Activated T-cell treated with anti-CD3 and anti-CD28 coated beads, Interleukin-2, amount 50 U/mL, for 72 hours (primary cell): ENCODE results near the gene GPSM1. TPM values are rescaled to one million over a fixed set of nuclear protein-coding genes. Genes with fewer than 3 reads are reported as not detected.
A peak's percentile ranks its signal among the peaks of the same experiment; 100 is the strongest.

ENCODE experiments used
- ATAC-seq, 2 donors: fragments of 150-1000 bp; cut with Tn5 transposase; replicated peaks in 1 of 2; 2 replicates each; pipeline ENCODE4 v1.10.0; 2021; ENCODE audit warnings: moderate library complexity in 2 of 2, mild to moderate bottlenecking in 1 of 2
- DNase-seq, 2 donors: peaks; one replicate each; pipeline ENCODE4 v3.0.0; 2021 to 2022; ENCODE audit warnings: mixed read lengths in 1 of 2
- H3K27ac Mint-ChIP-seq: one replicate; pipeline ENCODE4 v1.8.0; 2022; ENCODE audit warnings: mild to moderate bottlenecking, moderate library complexity, mixed read lengths
- H3K27me3 Mint-ChIP-seq: one replicate; pipeline ENCODE4 v1.8.0; 2022; ENCODE audit warnings: low read depth, mixed read lengths
- H3K36me3 Mint-ChIP-seq, 2 donors: one replicate each; pipeline ENCODE4 v1.8.0; 2022; ENCODE audit warnings: mixed read lengths in 2 of 2, mild to moderate bottlenecking in 1 of 2; ENCODE audit not compliant: insufficient read depth in 2 of 2
- H3K4me1 Mint-ChIP-seq: one replicate; pipeline ENCODE4 v1.8.0; 2022; ENCODE audit warnings: low read depth, mixed read lengths
- H3K4me3 Mint-ChIP-seq, 2 donors: one replicate each; pipeline ENCODE4 v1.8.0; 2022; ENCODE audit warnings: mild to moderate bottlenecking in 2 of 2, mixed read lengths in 2 of 2, moderate library complexity in 2 of 2
- H3K9me3 Mint-ChIP-seq, 2 donors: one replicate each; pipeline ENCODE4 v1.8.0; 2022; ENCODE audit warnings: mixed read lengths in 2 of 2
- total RNA-seq, 2 donors: library from RNA; stranded (reverse); gene quantifications; one replicate each; pipeline ENCODE4 v1.2.3, GENCODE V29; 2022

Gene GPSM1, protein sequence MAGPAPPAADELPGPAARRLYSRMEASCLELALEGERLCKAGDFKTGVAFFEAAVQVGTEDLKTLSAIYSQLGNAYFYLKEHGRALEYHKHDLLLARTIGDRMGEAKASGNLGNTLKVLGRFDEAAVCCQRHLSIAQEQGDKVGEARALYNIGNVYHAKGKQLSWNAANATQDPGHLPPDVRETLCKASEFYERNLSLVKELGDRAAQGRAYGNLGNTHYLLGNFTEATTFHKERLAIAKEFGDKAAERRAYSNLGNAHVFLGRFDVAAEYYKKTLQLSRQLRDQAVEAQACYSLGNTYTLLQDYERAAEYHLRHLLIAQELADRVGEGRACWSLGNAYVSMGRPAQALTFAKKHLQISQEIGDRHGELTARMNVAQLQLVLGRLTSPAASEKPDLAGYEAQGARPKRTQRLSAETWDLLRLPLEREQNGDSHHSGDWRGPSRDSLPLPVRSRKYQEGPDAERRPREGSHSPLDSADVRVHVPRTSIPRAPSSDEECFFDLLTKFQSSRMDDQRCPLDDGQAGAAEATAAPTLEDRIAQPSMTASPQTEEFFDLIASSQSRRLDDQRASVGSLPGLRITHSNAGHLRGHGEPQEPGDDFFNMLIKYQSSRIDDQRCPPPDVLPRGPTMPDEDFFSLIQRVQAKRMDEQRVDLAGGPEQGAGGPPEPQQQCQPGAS
- 10 to 100 TPM; 11.6 to 12.3 TPM for total RNA-seq

DNA sequence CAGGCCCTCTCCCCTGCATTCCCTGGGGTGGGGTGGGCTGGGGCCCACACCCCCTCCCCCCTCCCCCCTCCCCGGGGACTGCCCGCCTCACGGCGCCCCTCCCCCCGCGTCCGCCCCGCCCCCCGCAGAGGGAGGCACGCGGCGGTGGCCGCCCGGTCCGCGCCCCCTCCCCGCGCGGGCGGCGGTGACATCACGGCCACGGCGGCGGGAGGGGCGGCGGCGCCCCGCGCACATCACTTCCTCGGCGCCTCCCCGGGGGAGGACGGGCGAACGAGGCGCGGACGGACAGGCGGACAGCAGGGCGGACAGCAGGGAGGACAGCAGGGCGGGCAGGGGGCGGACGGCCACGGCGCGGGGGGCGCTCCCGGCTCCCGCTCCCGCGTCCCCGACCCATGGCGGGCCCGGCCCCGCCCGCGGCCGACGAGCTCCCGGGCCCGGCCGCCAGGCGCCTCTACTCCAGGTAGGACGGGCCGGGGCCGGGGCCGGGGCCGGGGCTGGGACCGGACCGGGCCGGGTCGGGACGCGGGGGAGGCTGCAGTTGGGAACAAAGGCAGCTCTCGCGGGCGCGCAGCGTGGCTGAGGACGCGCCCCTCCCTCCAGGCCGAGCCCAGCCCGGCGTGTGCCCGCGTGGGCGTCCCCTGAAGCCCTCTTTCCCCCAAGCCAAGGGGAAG is at the start of gene GPSM1:
GPSM1 (plus strand) TSS at position 236 of the 671 bp plus-strand sequence; CDS start at position 393, 157 bp downstream.
- Mint-ChIP-seq H3K27ac (peak within 1 kb of the TSS; percentile 57), H3K9me3 (no peaks in the 10 kb centered on the region), H3K27me3 (no peaks in the 10 kb centered on the region), H3K4me3 (peak within 1 kb of the TSS; percentile 74 to 76), H3K4me1 (peaks cover 11% of the 10 kb centered on the region), H3K36me3 (no peaks in the 10 kb centered on the region)
- DNase-seq, result peak; percentile 53 to 65
- ATAC-seq, result peak; percentile 71 to 77

DNA sequence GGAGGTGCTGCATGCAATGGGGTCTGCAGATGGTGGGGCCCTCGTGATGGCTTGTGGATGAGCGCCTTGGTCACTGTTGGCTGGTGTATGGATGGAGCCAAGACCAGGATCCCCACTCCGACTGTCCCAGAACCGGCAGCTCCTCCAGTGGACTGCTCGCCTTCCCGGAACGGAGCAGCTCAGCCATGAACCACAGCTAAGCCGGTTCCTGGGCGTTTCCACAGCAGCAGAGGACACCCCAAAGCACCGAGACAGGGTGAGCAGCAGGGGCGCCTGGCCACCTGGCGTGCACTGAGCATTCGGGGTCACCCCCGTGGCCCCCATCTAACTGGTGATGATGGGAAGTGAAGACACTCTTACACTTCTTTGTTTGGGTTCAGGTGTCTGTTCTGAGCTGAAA is 49.6 kb upstream of the GPSM1 start:
- H3K36me3 Mint-ChIP-seq, result no peaks in the 10 kb centered on the region
- no peak for DNase-seq
- no peaks in the 10 kb centered on the region for H3K4me1 Mint-ChIP-seq
- ATAC-seq, result no peak
- H3K27me3 Mint-ChIP-seq, result no peaks in the 10 kb centered on the region
- H3K27ac Mint-ChIP-seq, result no peak overlapping the region
- H3K4me3 Mint-ChIP-seq, result no peak overlapping the region
- H3K9me3 Mint-ChIP-seq, result no peaks in the 10 kb centered on the region

DNA sequence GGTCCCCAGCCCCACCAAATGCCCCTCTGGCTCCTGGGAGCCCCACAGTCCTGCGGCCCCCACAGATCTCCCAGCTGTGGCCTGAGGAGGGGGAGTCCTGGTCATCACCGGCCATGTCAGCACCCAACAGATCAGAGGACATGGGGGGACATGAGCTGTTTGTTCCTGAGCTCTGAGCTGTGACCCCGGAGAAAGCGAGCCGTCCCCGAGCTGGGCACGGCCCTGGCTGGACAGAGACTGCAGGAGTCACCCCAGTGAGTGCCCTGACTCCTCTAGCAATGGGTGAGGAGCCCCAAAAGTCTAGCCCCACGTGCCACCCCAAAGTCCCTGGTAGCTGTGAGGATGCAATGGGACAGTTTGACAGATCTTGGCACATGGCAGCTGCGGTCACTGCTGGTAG is 49.1 kb upstream of the GPSM1 start:
- DNase-seq (no peak), ATAC-seq (no peak)
- no peaks in the 10 kb centered on the region for H3K9me3 Mint-ChIP-seq
- H3K36me3 Mint-ChIP-seq, result no peaks in the 10 kb centered on the region
- no peak overlapping the region for H3K4me3 Mint-ChIP-seq
- no peak overlapping the region for H3K27ac Mint-ChIP-seq
- H3K4me1 Mint-ChIP-seq, result no peaks in the 10 kb centered on the region
- no peaks in the 10 kb centered on the region for H3K27me3 Mint-ChIP-seq

DNA sequence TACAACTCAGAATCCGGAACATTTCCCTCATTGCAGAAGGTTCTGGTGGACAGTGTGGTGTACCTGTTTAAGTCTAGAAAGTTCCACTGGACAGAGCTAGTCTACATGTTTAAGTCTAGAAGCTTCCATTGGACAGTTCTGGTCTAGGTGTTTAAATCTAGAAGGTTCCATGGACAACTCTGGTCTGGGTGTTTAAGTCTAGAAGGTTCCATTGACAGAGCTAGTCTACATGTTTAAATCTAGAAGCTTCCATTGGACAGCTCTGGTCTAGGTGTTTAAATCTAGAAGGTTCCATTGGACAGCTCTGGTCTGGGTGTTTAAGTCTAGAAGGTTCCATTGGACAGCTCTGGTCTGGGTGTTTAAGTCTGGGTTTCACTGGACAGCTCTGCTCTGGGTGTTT is 48.4 kb upstream of the GPSM1 start:
- Mint-ChIP-seq H3K27ac (no peak overlapping the region), H3K27me3 (no peaks in the 10 kb centered on the region), H3K4me1 (no peaks in the 10 kb centered on the region), H3K36me3 (no peaks in the 10 kb centered on the region), H3K9me3 (no peaks in the 10 kb centered on the region), H3K4me3 (no peak overlapping the region)
- ATAC-seq, result no peak
- DNase-seq, result no peak

DNA sequence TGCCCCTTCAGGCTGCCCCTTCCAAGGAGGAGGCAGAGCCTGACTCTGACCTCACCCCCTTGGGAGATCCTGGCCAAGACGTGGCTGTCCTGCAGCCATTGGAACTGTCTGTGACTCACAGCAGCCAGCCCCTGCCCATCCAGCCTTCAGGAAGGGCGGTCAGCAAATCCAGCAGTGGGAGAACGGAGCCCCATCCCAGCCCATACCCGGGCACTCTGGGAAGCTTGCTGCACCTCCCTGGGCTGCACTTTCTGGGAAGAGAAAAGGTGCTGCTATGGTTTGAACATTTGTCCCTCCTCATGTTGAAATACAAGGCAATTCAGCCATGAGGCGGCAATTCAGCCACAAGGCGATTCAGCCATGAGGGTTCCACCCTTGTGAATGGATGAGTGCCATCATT is 47.9 kb upstream of the GPSM1 start:
- Mint-ChIP-seq H3K27ac (no peak overlapping the region), H3K4me3 (no peak overlapping the region), H3K9me3 (no peaks in the 10 kb centered on the region), H3K4me1 (no peaks in the 10 kb centered on the region), H3K36me3 (no peaks in the 10 kb centered on the region), H3K27me3 (no peaks in the 10 kb centered on the region)
- ATAC-seq (no peak), DNase-seq (no peak)

DNA sequence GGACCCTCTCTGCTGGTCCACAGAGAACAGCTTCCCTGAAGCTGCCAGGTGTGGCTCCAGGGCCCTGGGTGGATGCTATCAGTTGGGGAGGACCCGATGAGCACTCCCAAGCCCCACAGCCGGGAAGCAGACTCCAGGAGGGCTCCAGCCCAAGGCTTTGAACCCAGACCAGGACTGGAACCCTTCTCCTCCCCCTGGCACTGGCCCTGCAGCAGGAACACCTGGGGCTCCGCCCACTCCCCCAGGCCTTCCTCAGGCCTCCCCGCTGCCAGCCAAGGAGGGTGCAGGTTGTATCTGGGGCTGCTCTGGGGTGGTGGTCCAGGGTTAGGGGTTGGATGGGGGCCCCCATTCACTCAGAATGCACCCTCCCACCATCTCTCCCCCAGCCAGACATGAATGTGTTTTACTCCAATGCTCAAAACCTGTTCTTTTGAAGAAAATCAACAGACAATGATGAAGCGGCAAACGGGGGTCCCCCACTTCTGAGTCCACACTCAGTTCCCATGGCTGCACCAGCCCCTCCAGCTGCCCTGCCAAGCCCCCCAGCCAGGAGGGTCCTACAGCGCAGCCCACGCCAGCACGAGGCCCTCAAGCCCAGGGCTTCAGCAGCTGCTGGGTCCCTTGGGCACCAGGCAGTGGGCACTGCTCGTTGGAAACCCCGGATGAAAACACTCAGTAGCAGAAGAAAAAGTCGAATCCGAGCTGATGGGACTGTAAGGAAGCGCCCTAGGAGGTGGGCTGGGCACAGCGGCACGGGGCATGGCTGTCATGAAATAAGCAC is 46.6 kb upstream of the GPSM1 start:
- DNase-seq, result no peak
- H3K27me3 Mint-ChIP-seq, result no peaks in the 10 kb centered on the region
- no peaks in the 10 kb centered on the region for H3K9me3 Mint-ChIP-seq
- H3K4me3 Mint-ChIP-seq, result no peak overlapping the region
- no peak overlapping the region for H3K27ac Mint-ChIP-seq
- H3K36me3 Mint-ChIP-seq, result no peaks in the 10 kb centered on the region
- no peaks in the 10 kb centered on the region for H3K4me1 Mint-ChIP-seq
- no peak for ATAC-seq

DNA sequence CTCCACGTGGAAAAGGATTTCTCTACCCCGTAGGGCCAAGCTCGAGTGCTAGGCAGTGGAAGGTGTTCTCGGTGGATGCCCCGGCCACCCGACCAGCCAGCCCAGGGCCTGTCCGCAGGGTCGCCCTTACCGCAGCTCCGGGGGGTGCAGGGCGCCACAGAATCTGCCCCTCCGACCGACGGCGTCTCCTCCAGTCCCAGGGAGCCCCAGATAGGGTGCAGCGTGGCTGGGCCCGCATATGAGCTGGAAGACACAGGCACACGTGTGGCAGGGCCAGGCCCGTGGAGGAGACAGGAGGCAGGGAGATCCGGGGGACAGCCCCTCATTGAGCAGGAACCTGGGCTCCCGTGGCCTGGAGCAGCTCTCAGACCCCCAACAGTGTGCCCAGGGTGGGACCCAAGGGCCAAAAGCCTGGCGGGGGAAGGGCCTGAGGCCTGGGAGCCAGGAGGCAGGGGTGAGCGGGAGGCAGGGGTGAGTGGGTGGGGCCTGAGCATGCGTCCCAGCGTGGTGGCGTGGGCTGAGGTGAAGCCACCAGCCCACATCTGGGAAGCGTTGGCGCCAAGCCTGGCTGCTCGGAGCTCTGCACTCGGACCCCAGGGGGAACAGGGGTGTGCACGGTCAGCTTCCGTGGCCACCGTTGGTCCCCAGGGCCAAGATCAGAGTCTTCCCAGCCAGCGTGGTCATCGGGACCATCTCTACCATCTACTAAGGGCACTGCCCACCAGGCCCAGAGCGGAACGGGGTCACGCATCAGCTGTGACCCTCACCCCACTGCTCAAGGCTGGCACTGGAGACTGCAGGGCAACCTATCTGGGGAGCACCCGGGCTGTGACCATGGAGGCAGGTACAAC is 45.7 kb upstream of the GPSM1 start:
- Mint-ChIP-seq H3K27ac (no peak overlapping the region), H3K27me3 (no peaks in the 10 kb centered on the region), H3K4me1 (no peaks in the 10 kb centered on the region), H3K4me3 (no peak overlapping the region), H3K9me3 (no peaks in the 10 kb centered on the region), H3K36me3 (no peaks in the 10 kb centered on the region)
- no peak for ATAC-seq
- no peak for DNase-seq

DNA sequence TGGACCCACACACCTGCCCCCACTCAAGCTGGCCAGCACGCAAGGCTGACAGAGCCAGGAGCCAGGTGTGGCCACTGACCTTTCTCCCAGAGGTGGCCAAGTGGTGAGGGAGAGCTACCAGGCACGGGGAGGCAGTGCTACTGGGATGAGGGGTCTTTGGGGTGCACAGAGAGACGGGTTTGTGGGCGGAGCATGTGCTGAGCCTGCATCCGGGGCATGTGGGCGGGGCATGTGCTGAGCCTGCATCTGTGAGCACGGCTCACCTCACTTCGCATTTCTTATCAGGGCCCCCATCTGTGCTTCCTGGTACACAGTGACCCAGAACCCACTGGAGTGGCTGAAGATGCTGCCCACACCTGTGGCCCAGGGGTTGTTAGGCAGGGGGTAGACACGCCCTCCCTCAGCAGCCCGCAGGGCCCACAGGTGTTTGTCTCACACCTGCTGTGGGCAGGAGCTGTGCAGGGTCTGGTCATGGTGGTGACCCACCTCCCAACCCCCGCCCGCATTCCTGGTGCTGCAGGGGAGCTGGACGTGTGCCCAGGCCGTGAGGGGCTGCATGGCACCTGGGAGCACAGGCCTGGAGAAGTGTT is 45.0 kb upstream of the GPSM1 start:
- H3K27ac Mint-ChIP-seq, result no peak overlapping the region
- ATAC-seq (no peak), DNase-seq (no peak)
- no peaks in the 10 kb centered on the region for H3K36me3 Mint-ChIP-seq
- no peaks in the 10 kb centered on the region for H3K27me3 Mint-ChIP-seq
- H3K4me3 Mint-ChIP-seq, result no peak overlapping the region
- H3K9me3 Mint-ChIP-seq, result no peaks in the 10 kb centered on the region
- H3K4me1 Mint-ChIP-seq, result no peaks in the 10 kb centered on the region

DNA sequence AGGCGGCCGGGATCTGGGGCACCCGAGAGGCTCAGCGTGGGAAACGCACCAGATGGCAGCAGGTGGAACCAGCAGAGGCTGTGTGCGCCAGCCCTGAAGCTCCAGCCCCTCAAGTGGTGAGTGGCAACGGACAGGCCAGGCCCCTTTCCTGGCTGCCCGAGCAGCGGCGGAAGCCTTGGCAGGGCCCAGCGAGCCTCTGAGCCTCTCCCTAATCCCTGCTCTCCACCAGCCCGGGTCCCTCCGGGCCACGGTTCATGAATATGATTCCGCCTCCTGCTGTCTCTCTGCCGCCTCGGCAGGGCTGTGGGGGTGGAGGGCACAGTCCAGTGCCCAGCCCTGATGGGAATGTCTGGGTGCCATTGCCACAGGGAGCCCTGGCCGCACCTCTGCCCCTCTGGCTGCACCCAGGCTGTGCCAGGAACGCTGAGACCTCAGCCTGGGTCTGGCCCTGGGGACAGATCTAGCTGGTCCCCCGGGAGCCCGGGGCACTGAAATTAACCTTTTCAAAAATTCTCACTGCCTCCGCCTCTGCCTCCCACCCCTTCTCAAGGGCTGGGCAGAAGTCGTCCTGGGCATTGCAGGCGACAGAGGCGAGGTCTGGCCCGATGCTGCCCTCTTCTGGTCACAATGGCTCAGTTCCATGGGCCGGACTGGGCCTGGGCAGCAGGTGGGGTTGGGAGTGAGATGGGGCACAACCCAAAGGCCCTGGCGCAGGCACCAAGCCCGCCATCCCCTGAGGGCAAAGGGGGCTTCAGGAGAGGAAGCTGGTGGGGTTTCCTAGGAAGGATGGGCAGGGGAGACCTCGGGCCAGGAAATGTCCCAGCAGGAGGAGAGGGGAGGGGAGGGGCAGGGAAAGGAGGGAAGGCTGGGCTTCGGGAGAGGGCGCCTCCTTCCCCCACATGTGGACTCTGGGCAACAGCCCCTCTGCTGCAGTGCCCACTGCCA is 43.8 kb upstream of the GPSM1 start:
- Mint-ChIP-seq H3K4me3 (peak overlapping the region in 1 of 2 donors; percentile 28), H3K9me3 (no peaks in the 10 kb centered on the region), H3K4me1 (no peaks in the 10 kb centered on the region), H3K36me3 (no peaks in the 10 kb centered on the region), H3K27me3 (no peaks in the 10 kb centered on the region), H3K27ac (no peak overlapping the region)
- peak; percentile 92 to 94 for ATAC-seq
- DNase-seq, result peak; percentile 77 to 80

DNA sequence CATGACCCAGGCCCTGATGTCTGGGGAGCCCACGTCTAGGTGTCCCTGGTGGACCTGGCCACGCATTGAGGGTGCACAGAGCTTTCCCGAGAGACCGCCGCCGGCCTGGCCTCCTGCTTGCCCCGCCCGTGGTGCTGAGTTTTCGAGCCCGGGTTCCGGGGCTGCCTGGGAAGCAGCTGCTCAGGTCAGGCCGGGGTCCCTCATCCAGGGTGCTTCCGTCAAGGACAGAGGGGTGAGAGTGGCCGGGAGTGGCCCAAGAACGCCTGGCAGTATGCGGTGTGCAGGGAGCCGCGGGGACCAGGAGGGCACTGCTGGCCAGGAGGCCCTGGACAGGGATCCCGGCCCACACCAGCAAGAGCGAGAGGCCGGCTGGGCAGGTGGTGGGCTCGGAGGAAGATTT is 43.0 kb upstream of the GPSM1 start:
- Mint-ChIP-seq H3K27ac (no peak overlapping the region), H3K4me3 (no peak overlapping the region), H3K36me3 (no peaks in the 10 kb centered on the region), H3K9me3 (no peaks in the 10 kb centered on the region), H3K27me3 (no peaks in the 10 kb centered on the region), H3K4me1 (no peaks in the 10 kb centered on the region)
- ATAC-seq (no peak), DNase-seq (no peak)

DNA sequence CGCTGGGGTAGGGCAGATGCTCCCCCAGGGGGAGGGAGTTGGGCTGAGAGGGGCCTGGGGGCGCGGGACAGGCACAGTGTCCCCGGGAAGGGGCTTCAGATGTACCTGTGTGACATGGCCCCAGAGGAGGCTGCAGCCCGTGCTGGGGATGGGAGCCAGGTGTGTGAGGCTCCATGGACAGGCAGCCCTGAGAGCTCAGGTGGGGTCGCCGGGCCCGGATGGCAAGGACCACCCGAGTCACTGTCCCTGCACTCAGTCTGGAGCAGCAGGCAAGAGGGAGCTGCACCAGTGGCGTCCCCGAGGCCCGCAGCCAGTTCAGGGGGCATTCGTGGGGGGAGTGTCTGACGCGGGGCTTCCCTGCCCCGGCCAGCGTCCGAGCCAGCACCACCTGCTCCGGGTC is 42.4 kb upstream of the GPSM1 start:
- Mint-ChIP-seq H3K4me1 (no peaks in the 10 kb centered on the region), H3K36me3 (no peaks in the 10 kb centered on the region), H3K27ac (no peak overlapping the region), H3K27me3 (no peaks in the 10 kb centered on the region), H3K4me3 (no peak overlapping the region), H3K9me3 (no peaks in the 10 kb centered on the region)
- ATAC-seq (no peak), DNase-seq (no peak)
